GM12878 (cell line): ENCODE data around the gene CRKL.

ENCODE experiments used
- CHD4 ChIP-seq: fragments of 200-600 bp; sonication (generic); IDR thresholded peaks from 2 replicates; pipeline ENCODE4 v1.6.1; 2016; ENCODE audit warnings: mild to moderate bottlenecking
- JUND ChIP-seq: IDR thresholded peaks from 2 replicates; pipeline ENCODE4 v1.6.1; 2012; ENCODE audit warnings: low read depth, mild to moderate bottlenecking, low read length, improper control_type of control experiment, moderate library complexity
- POLR2AphosphoS5 ChIP-seq: IDR thresholded peaks from 2 replicates; pipeline ENCODE4 v1.6.1; 2011; ENCODE audit warnings: mild to moderate bottlenecking, low read length, inconsistent platforms
- RBBP5 ChIP-seq: fragments of 200-600 bp; sonication (generic); conservative IDR thresholded peaks from 2 replicates; pipeline ENCODE4 v1.6.1; 2016
- SRF ChIP-seq, 2 experiments: IDR thresholded peaks; 2 replicates each; pipeline ENCODE4 v1.6.1; 2011; ENCODE audit warnings: low read depth in 2 of 2, low read length in 2 of 2, mild to moderate bottlenecking in 1 of 2, moderate library complexity in 1 of 2
- SUZ12 ChIP-seq: fragments of 200-600 bp; sonication (generic); IDR thresholded peaks from one replicate; pipeline ENCODE4 v1.6.1; 2018; ENCODE audit warnings: antibody characterized with exemption, mild to moderate bottlenecking; ENCODE audit not compliant: unreplicated experiment
- ZNF24 ChIP-seq: fragments of 450-650 bp; IDR thresholded peaks from 2 replicates; pipeline ENCODE4 v1.6.1; 2017; ENCODE audit warnings: antibody characterized with exemption, mild to moderate bottlenecking
- ZSCAN29 ChIP-seq: fragments of 450-650 bp; IDR thresholded peaks from 2 replicates; pipeline ENCODE4 v1.6.1; 2017; ENCODE audit warnings: mild to moderate bottlenecking, moderate library complexity
- TF ChIP-seq, protein P1 (sequence below), 3 experiments: IDR thresholded peaks in 2 of 3; conservative IDR thresholded peaks in 1 of 3; 2 replicates each; pipeline ENCODE4 v1.5.1; 2011; ENCODE audit warnings: low read depth in 3 of 3, low read length in 3 of 3, mild to moderate bottlenecking in 3 of 3, control low read depth in 2 of 3, moderate library complexity in 2 of 3, inconsistent platforms in 1 of 3, mixed read lengths in 1 of 3; ENCODE audit not compliant: control insufficient read depth in 2 of 3, insufficient read depth in 1 of 3; ENCODE audit errors: extremely low read depth in 1 of 3
- TF ChIP-seq, protein P2 (sequence below): IDR thresholded peaks from 2 replicates; pipeline ENCODE4 v1.6.1; 2012; ENCODE audit warnings: low read length, inconsistent platforms
- TF ChIP-seq, protein P3 (sequence below): fragments of 450-650 bp; IDR thresholded peaks from 2 replicates; pipeline ENCODE4 v1.6.1; 2017; ENCODE audit warnings: mild to moderate bottlenecking
- TF ChIP-seq, protein P4 (sequence below): IDR thresholded peaks from 2 replicates; pipeline ENCODE4 v1.6.1; 2012; ENCODE audit warnings: mild to moderate bottlenecking, low read depth, low read length

DNA sequence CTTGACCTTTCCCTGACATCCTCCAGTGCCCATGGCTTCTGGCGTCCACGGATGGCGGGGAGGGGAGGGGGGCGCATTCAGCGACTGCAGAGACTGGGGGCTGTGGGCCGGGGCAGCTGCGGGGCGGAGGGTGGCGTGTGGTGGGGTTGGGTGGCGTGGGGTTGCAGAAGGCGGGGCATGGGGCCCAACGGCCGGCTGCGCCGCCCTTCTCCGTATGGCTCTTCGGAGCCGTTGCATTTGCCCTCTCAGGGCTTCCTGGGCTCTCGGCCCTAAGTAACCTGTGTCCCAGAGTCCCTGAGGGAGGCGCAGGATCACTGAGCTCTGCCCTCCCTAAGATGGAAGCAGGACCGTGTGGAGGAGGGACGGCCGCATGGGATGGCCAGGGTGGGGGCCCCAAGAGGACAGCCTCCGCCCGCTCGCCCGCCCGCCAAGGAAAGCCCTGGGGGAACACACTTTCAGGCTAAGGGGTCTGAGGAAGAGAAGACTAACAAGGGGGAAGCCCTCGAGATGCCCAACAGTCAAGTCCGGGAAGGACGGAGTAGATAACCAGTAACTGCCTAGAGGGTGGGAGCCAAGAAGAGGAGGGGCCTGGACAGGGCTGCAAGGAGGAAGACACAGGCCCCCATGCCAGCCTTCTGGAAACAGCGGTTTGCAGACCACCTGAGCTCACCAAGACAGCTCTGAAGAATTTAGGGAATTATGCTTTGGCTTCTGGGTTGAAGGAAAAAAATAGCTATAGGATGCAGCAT lies 40.6 kb downstream of the CRKL start:
- TF ChIP-seq, protein P1, sequence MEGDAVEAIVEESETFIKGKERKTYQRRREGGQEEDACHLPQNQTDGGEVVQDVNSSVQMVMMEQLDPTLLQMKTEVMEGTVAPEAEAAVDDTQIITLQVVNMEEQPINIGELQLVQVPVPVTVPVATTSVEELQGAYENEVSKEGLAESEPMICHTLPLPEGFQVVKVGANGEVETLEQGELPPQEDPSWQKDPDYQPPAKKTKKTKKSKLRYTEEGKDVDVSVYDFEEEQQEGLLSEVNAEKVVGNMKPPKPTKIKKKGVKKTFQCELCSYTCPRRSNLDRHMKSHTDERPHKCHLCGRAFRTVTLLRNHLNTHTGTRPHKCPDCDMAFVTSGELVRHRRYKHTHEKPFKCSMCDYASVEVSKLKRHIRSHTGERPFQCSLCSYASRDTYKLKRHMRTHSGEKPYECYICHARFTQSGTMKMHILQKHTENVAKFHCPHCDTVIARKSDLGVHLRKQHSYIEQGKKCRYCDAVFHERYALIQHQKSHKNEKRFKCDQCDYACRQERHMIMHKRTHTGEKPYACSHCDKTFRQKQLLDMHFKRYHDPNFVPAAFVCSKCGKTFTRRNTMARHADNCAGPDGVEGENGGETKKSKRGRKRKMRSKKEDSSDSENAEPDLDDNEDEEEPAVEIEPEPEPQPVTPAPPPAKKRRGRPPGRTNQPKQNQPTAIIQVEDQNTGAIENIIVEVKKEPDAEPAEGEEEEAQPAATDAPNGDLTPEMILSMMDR (IDR thresholded peaks at IDR 0.05 in 2 of 3, conservative IDR thresholded peaks at IDR 0.05 in 1 of 3; ENCODE audit: control insufficient read depth in 2 of 3, extremely low read depth in 1 of 3, insufficient read depth in 1 of 3, low read depth in 3 of 3, low read length in 3 of 3), result no peak
- TF ChIP-seq ZNF24 (no peak), JUND (no peak), RBBP5 (no peak), POLR2AphosphoS5 (no peak), SUZ12 (no peak), ZSCAN29 (no peak), CHD4 (no peak), SRF (IDR thresholded peaks at IDR 0.05; ENCODE audit: low read depth in 2 of 2, low read length in 2 of 2) (no peak)
- TF ChIP-seq, protein P2, sequence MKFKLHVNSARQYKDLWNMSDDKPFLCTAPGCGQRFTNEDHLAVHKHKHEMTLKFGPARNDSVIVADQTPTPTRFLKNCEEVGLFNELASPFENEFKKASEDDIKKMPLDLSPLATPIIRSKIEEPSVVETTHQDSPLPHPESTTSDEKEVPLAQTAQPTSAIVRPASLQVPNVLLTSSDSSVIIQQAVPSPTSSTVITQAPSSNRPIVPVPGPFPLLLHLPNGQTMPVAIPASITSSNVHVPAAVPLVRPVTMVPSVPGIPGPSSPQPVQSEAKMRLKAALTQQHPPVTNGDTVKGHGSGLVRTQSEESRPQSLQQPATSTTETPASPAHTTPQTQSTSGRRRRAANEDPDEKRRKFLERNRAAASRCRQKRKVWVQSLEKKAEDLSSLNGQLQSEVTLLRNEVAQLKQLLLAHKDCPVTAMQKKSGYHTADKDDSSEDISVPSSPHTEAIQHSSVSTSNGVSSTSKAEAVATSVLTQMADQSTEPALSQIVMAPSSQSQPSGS, result no peak
- TF ChIP-seq, protein P3, sequence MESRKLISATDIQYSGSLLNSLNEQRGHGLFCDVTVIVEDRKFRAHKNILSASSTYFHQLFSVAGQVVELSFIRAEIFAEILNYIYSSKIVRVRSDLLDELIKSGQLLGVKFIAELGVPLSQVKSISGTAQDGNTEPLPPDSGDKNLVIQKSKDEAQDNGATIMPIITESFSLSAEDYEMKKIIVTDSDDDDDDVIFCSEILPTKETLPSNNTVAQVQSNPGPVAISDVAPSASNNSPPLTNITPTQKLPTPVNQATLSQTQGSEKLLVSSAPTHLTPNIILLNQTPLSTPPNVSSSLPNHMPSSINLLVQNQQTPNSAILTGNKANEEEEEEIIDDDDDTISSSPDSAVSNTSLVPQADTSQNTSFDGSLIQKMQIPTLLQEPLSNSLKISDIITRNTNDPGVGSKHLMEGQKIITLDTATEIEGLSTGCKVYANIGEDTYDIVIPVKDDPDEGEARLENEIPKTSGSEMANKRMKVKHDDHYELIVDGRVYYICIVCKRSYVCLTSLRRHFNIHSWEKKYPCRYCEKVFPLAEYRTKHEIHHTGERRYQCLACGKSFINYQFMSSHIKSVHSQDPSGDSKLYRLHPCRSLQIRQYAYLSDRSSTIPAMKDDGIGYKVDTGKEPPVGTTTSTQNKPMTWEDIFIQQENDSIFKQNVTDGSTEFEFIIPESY, result no peak
- TF ChIP-seq, protein P4, sequence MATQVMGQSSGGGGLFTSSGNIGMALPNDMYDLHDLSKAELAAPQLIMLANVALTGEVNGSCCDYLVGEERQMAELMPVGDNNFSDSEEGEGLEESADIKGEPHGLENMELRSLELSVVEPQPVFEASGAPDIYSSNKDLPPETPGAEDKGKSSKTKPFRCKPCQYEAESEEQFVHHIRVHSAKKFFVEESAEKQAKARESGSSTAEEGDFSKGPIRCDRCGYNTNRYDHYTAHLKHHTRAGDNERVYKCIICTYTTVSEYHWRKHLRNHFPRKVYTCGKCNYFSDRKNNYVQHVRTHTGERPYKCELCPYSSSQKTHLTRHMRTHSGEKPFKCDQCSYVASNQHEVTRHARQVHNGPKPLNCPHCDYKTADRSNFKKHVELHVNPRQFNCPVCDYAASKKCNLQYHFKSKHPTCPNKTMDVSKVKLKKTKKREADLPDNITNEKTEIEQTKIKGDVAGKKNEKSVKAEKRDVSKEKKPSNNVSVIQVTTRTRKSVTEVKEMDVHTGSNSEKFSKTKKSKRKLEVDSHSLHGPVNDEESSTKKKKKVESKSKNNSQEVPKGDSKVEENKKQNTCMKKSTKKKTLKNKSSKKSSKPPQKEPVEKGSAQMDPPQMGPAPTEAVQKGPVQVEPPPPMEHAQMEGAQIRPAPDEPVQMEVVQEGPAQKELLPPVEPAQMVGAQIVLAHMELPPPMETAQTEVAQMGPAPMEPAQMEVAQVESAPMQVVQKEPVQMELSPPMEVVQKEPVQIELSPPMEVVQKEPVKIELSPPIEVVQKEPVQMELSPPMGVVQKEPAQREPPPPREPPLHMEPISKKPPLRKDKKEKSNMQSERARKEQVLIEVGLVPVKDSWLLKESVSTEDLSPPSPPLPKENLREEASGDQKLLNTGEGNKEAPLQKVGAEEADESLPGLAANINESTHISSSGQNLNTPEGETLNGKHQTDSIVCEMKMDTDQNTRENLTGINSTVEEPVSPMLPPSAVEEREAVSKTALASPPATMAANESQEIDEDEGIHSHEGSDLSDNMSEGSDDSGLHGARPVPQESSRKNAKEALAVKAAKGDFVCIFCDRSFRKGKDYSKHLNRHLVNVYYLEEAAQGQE, result no peak
